HG02885 (cell line): ENCODE results near the gene BABAM2.
"Not testable (repeated sequence)": the region's sequence is repeated elsewhere in the genome, so short reads cannot be mapped to it uniquely, and the experiment has no call there.

Source experiments
- ATAC-seq: cut with Tn5 transposase; IDR thresholded peaks from one replicate; pipeline ENCODE4 v1.9.1; 2021; ENCODE audit warnings: mild to moderate bottlenecking; ENCODE audit not compliant: unreplicated experiment, poor library complexity

The BABAM2 gene

DNA sequence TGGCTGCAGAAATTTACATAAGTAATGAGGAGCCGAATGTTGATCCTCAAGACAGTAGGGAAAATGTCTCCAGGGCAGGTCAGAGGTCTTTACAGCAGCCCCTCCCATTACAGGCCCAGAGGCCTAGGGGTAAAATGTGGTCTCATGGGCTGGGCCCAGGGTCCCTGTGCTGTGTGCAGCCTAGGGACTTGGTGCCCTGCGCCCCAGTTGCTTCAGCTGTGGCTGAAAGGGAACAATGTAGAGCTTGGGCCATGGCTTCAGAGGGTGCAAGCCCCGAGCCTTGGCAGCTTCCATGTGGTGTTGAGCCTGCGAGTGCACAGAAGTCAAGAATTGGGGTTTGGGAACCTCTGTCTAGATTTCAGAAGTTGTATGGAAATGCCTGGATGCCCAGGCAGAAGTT, 77.5 kb downstream of the BABAM2 start:
- ATAC-seq, result not testable (repeated sequence)

DNA sequence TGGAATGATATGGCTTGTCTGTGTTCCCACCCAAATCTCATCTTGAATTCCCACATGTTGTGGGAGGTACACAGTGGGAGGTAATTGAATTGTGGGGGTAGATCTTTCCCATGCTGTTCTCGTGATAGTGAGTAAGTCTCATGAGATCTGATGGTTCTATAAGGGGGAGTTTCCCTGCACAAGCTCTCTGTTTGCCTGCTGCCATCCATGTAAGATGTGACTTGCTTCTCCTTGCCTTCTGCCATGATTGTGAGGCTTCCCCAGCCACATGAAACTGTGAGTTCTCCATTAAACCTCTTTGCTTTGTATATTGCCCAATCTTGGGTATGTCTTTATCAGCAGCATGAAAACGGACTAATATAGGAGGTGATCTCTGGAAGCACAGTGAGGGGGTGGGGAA, 78.4 kb downstream of the BABAM2 start:
- not testable (repeated sequence) for ATAC-seq

DNA sequence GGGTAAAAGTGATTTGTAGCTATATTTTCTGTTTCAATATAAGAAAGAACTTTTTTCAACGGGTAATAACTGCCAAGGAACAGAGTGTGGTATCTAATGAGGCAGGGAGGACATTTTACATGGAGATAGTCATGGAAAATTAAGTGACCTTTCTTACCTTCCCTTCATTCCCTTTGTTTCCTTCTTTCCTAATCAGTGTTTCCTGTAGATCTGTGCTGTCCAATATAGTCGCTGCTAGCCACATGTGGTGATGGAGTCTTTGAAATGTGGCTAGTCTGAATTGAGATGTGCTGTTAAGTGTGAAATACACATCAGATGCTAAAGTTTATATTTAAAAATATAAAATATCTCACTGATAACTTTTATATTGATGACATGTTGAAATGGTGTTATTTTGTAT, 81.8 kb downstream of the BABAM2 start:
- ATAC-seq, result no peak

DNA sequence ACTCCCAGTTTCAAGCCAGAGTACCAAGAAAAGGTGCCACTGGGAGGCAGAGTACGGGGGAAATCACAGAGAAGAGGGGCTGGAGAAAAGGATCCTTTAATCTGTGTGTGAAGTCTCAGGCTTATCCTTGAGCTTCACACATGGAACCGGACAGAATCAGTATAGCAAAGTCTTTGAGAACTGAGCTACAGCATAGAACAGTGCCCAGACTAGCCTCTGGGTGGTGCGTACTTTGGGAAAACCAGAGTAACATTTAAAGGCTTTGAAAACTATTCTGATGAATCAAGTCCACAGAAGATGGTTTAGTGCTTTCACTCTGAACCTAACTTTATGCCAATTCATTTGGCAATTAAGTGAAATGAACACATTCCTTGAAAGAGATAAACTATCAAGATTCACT, 83.1 kb downstream of the BABAM2 start:
- ATAC-seq, result no peak

DNA sequence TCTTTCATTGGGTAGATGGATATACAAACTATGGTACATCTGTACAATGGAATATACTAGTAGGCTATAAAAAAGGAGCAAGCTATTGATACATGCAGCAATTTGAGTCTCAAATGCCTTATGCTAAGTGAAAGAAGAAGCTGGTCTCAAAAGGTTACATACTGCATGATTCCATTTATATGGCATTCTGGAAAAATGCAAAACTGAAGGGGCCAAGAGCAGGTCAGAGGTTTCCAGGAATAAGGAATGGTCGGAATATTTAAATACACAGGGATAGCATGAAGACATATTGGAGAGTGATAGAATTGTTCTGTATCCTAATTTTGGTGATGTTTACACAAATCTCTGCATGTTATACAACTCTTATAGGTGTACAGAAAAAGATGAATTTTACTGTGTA, 85.8 kb downstream of the BABAM2 start:
- ATAC-seq, result no peak

DNA sequence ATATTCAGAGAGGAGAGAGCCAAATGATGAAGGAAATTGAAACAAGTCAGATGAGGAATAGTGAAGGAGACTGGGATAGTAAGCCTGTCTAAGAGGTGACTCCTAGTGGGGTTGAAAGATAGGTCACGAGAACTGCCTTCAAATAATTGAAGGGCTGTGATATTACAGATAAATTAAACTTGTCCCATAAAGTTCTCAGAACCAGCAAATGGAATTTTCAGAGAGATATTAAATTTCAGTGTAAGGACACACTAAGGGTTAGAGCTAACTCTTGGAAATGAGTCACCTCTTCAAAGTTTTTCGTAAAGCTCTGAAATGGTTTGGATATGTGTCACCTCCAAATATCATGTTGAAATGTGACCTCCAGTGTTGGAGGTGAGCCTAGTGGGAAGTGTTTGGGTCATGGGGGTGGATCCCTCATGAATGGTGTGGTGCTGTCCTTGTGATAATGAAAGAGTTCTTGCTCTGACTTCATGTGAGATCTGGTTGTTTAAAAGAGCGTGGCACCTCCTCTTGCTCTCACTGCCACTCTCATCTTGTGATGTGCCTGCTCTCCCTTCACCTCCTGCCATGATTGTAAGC, 87.3 kb downstream of the BABAM2 start:
- no peak for ATAC-seq

DNA sequence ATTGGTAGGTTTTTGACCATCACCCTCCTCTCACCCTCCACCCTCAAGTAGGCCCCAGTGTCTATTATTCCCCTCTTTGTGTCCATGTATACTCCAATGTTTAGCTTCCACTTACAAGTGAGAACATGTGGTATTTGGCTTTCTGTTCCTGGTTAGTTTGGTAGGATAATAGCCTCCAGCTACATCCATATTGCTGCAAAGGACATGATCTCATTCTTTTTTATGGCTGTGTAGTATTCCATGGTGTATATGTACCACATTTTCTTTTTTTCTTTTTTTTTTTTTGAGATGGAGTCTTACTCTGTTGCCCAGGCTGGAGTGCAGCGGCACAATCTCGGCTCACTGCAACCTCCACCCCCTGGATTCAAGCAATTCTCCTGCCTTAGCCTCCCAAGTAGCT, 88.2 kb downstream of the BABAM2 start:
- not testable (repeated sequence) for ATAC-seq

DNA sequence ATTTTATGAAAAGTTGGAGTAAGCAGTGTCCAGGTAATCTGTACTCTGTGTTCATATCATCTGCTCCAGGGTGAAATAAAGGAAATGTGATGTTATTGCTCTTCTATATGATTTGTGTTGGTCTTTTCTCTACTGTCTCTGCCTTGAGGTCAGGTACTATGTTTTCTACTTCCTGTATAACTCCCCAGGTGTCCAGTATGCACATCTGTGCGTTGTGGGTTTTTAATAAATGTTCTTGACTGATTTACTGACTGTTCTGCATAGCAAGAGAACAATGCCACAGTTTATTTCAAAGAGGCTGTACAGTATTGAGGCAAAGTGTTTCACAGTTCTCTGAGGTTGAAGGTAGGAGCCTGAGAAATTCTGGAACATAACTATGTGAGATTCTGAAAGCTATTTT, 89.7 kb downstream of the BABAM2 start:
- no peak for ATAC-seq

DNA sequence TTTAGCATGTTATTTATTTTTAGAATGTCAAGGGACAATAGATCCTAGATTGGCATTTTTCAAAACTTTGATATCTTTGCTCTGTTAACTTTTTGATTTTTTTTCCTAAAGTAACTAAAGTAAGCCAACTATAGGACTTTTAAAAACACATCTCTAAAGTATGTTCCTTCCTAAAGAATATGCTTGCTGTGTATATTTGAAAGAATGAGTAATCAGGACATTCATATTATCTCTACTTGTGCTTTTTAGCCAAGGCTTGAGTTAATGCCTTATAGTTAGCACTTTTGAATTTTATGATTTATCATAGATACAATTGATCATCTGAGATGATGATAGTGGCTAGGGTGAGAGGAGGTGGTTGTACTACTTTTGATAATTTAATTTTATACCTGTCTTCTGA, 93.6 kb downstream of the BABAM2 start:
- ATAC-seq, result no peak

DNA sequence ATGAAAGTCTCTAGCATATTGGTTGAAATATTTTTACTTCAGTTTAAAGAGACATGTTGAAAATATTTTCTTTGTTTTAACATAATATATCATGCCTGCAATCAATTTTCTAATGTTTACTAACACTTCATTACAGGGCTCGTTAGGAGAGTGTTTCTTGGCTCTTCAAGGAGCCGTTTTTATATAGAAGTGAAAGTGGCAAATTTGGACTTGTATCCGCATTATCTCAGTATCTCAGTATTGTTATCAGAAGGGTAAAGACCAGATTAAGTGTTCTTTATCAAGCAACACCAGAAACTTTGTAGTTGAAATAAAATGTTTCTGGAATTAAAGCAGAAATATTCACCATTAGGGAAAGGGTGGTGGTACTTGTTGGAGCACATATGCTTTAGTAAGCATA, 97.8 kb downstream of the BABAM2 start:
- ATAC-seq, result no peak

DNA sequence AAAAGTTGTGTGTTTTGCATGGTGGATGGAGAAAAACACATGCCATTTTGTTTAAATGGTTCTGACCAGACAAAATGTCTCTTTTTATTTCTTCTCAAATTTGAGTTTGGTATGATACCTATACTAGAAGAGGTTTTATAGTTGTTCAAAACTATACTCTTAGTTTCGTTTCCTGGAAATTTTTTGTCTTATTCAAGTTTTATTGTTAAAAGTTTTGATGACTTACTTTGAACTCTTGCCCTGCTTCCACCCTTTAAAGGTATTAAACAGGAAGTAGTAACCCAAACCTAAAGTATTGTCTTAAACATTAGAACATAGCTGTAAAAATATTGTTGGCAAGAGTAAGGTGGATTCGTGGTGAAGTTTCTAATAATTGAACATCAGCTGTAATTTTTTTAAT, 98.2 kb downstream of the BABAM2 start:
- ATAC-seq, result no peak

DNA sequence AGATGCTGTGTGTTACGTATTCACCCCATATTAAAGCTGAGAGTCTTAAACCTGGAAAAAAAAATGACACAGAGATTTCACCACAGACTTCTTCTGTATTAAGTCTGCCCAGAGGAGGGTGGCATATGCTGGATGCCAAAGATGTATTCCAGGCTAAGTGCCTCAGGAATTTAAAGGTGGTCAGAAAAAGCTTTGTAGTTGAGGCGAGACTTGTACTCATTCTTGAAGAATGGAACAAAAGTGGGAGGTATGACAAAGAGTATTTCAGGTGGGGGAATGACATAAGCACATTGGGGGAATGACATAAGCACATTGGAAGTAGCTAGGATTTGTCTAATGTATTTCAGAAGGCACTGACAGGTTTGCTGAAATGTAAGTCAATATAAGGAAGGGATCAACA, 98.6 kb downstream of the BABAM2 start:
- ATAC-seq, result no peak

DNA sequence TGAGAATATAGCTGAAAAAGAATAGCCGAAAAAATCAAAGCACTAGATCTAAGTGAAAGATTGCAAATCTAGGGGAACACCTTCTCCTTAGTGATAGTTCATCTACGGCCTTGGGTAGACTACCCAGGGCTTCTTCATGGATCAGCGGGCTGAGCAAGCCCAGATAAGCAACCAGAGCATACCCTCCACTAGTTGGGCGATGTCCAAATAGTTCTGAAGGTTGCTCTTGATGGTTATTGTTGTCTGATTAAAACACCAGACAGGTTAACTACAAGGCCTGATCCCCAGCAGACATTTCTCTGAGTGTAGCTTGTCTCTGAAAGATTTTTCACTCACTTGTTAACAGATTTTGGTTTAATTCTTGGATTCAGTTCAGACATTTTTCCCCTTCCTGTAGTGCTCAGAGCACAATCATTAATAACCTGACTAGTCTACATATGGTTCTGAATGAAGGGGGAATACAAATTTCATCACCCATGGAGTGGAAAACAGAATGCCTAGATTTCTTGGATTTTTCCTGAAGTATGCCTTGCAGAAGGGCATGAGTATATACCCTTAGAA, 99.6 kb downstream of the BABAM2 start:
- ATAC-seq, result no peak

DNA sequence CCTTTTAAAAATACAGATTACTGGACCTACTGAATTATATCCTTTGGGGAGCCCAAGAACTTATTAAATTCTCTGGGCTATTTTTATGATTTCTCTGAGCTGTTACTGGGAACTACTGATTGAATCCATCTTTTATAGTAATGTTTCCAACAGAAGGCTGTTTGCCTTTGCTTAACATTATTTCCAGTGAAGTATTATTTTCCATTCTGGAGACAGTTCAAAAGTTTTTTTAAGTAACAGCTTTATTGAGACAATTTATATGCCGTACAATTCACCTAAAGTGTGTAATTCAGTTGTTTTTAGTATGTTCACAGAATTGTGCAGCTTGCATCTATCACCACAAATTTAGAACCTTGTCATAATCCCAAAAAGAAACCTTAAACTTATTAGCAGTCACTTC, 100.6 kb downstream of the BABAM2 start:
- no peak for ATAC-seq

DNA sequence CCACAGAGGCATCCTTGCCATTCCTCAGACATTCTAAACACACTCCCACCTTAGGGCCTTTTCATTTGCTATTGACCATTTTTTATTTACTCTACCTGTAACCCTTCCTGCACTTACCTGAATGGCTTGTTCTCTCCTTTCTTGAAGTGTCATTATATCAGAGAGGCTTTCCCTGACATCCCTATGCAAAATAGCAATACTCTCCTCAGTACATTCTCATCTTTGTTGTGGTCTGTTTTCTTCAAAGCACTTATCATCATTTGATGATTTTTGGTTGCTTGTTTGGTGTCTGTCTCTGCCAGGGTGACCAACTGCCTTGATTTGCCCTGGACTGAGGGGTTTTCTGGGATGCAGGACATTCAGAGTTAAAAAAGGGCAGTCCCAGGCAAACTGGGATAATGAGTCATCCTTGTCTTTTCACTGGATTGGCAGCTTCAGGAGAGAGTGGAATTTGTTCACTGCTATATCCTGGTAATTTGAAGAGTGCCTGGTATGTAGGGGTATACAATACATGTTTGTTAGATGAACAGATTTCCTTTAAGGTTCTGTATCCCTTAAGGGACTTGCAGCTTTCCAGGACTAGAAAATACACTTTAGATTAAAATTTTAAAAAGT, 102.4 kb downstream of the BABAM2 start:
- ATAC-seq, result no peak

DNA sequence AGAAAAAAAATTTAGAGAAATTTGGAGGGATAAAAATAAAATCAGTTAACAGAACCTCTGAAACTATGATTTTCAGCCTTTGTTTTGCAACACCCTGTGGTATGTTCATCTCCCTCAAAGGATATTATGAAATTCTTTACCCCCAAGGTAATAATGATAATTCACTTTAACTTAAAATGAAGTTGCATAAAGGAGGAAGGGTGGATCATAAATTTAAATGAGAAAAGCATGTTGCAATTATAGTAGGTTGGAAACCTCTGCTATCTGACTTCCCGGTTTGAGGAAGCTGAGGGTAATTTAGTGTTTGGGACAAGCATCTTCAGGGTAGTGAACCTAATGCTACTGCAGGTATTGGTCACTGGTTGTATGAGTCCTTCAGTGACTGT, 102.9 kb downstream of the BABAM2 start:
- ATAC-seq, result no peak

DNA sequence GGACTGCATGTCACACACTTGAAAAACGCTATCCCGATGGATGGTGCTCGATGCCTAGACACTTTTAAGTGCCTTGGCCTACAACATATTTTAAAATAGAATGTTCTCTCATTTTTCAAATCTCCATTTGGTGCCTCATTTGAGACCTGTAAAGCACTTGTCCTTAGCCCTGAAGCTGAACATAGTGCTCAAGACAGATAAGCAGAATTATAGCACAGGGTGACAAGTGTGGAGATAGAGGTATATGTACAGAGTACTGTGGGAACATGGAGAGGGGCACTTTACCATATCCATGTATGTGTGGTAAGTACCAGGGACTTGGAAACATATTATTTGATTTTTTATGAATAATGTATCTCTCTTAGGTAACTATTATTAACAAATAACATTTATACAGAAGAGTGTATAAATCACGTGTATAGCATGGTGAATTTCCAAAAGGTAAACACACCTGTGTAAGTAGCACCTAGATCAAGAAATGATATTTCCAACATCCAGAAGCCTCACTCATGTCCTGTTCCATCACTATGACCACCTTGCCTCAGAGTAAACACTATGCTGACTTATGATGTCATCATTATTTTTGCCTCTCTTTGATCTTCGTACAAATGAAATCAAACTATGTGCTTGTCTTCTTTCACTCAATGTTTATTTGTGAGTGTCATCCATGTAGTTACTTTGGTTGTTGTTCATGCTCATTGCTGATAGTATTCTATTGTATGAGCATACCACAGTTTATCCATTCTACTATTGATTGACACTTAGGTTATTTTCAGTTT, 103.6 kb downstream of the BABAM2 start:
- no peak for ATAC-seq

DNA sequence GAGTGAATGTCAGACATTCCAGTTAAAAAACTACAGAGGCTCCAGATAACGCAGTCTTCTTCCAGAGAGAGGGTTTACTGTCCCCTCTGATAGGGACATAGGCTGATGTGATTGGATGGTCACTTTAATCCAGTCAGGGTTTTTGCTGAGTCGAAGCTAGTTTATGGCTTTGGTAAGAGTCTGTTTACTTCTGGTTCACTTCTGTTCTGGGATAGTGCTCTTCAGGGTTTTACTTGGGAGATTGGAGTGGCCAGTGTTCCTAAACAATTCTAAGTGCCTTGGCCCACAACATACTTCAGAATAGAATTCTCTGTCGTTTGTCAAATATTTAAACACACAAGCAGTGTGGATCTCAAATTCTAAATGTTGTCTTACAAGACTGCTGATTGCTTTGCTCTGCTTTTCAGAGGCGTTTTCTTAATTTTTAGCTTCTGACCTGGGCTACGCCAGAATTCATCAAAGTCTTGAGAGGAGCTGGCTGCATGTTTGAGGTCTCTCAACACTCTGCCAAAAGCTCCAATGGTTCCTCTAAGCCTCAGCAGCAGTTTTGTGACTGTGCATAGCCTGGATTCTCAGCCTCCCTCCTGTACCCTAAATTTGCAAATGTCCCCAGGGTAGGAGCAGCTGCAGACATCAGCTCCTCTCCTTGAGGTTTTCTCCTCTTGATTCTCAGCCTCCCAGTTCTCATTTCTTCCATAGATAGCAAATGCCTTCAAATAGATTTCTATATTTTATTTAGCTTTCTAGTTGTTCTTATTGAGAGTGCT, 105.8 kb downstream of the BABAM2 start:
- ATAC-seq, result no peak

DNA sequence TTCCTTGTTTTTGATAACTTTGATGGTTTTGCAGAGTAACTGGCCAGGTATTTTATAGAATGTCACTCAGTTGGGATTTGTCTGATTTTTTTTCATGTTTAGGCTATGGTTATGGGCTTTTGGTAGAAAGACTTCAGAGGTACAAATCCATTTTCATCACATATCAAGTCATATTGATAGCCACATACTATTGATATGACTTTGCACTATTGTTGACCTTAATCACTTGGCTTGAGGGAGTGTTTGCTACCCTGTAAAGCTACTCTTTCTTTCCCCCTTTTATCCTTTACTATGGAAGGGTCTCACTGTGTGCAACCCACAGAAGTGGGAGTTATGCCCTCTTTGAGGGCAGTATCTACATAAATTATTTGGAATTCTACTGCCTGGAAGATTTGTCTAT, 109.8 kb downstream of the BABAM2 start:
- no peak for ATAC-seq

DNA sequence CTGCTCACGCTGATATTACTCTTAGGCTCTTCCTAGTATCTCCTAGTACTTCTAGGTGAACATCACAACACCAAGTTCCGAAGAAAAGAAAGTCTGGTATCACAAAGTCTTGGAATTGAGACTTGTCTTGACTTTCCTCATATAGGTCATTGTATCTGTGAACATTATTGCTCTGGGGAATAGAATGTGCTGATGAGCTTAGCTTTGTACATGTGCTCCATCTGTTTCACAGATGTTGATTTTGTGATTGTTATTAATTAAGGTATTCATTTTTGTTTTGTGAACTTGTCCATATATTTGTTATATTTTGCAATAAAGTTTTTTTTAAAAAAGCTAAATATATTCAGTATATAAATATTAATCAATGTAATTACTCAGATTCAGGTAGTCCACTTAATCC, 111.7 kb downstream of the BABAM2 start:
- no peak for ATAC-seq

DNA sequence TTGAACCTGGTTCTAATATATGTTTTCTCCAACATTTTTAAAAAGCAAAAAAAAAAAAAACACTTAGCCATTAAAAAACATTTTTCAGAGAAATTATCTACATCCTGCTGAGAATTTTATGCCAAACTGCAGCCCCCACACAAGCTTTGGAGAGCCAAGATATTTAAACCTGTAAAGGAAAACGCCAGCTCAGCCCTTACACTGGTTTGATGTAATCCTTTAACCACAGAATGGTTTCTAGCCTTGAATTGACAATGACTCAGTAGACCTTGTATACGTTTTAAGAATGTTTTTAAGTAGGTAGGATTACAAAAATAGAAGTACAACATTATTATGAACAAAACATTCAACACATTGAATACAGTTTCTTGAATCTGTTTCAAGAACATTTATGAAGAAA, 113.6 kb downstream of the BABAM2 start:
- ATAC-seq, result no peak
